EH (cell line): Measurements from ENCODE around the gene TMEM236.

Experiments used
- DNase-seq: peaks from one replicate; pipeline ENCODE4 v3.0.0-alpha.2; 2015; ENCODE audit warnings: low read depth

The TMEM236 gene

DNA sequence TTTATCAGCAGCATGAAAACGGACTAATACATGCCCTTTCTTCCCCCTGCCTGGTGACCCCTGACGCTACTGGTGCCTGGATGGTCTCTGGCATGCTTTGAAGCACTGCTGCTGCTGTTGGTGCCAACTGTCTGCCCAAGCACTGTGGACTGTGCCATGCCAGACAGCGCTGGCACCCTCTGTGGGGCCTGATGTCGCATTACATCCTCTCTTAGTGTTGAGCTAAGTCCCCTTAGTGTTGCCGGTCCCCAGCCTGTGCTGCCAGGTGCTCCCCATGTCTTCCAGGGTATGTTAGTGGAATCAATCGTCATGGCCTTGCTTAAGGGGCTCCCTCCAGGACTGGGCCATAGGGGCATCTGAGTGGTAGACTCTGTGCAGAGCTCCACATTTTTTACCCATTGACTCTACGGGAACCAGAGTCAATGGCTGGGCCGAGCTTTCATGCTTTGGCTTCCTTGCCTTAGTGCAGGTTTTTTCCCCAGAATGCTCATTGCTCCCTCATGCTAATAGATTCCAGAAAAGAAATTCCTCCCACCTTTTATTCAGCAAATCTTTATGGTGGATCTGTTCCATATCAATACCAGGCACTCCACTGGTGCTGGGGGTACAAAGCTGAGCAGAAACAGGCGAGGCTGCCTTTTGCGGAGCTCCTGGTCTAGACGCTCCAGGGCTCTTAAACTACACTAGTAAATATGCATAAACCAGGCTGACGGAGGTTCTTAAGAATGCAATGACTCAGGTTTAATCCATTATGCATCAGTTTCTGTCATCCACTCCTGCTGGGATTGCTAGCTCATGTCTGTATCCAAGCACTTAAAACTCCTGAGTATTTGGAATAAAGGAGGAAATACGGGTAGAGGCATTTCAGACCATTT, 35.3 kb downstream of the TMEM236 start:
- DNase-seq = peak; percentile 96

DNA sequence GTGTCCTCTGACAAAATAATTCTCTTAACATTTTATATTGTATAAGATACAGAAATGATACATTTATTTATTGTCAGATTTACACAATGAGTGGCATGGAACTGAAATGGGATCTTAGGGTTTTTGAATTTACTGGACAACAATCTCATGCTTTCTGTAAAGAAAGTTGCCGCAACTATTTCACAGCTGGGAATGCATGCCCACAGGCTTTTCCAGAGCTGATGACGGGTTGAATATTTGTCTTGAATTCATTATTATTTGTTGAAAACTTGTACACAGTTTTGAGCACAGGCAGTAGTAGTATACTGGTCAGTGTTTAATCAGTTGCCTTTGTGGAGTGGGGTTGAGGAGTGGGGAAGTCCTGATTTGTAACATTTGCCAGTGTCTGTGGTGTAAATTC, 36.6 kb downstream of the TMEM236 start:
- DNase-seq = peak; percentile 24

DNA sequence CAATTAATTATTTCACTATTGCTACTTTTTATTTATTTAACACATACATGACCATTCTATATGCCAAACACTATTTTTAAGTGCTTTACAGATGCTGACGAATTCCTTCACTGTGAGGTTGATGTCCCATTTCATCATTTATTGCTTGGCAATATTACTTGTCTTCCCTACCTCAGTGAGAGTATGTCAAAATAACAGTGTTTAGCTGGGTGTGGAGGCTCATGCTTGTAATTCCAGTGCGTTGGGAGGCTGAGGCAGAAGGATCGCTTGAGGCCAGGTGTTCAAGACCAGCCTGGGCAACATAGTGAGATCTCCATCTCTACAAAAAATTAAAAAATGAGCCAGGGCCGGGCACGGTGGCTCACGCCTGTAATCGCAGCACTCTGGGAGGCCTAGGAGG, 37.4 kb downstream of the TMEM236 start:
- no peak for DNase-seq

DNA sequence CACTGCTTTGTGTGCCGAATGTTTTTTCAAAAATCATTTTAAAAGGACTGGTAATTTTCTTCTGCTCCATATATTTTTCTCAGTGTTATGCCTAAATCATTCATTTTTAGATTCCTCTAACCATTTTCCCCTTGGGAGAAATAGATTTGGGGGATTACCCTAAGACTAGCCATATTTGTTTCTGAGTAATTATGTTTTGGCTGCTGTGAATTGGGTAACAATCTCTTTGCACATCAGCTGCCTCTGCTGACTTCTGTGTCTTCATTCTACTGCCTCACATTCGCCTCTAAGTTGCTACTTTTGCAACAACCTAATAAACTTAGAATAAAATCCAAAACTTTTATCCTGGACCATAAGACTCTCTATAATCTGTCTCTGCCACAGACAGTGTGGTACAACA, 38.6 kb downstream of the TMEM236 start:
- no peak for DNase-seq

DNA sequence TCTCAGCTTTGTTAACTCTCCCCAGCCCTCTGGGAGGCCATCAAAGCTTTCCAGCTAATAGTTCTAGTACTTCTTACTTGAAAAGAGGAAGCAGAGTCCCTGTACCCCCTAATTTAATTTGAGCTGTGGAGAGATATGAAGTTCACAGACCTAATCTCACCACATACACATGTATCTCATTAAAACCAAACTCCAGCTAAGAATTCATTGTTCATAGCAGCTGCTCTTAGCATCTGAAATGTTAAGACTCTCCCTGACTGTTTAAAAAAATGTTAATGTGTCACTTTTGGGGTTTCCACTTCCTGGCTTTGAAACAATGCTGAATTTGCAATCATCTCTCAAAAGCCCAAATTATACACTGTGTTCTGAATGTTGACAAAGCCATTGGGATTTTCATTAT, 41.0 kb downstream of the TMEM236 start:
- peak; percentile 39 for DNase-seq

DNA sequence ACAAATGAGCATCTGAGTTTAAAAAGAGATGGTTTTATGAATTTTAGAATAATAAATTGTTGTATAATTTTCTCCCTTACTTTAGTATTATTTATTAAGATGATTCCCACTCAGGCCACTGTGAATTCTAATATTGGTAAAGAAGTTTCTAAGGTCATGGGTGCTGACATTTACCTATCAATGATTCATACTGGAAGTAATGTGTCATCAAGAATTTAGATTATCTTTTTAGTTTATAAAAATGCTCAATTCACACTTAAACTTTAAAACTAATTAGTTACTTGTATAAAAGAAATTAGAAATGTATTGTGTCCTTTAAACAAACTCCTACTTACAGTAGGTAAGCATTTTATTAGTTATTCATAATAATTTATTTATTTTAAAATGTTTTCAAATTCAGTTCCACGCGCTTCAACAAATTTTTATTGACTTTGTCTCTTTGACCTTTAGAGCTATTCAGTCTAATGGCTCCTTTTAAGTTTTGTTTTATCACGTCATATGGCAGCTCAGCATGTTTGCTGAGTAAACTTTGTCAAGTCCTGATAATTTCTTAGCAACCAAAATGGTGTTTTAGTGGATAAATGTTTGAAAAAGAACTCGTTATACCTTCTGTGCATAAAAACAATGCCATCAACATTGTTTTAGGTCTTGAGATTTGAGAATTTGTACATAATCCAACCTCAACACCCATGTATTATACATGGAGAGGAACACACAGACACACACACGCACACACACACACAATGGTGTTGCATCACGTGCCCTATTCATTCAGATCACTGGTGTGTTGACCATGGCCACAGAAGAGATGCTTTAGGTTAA, 42.0 kb downstream of the TMEM236 start:
- no peak for DNase-seq

DNA sequence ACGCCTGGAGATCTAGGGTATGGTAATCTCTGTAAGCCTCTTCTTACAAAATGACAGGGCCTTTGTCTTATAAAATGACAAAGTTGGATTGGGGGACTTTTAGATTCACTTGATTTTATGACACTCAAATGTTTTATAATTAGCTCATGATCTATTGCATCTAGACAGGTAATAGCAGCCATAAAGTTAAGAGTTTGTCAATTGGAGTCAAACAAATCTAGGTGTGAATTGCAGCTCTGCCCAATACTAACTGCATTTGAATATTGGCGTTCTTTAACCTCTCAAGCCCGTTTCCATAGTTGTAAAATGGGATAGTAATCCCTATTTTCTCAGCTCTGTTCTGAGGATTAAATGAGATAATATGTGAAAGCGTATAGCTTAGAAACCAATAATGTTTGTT, 43.1 kb downstream of the TMEM236 start:
- no peak for DNase-seq

DNA sequence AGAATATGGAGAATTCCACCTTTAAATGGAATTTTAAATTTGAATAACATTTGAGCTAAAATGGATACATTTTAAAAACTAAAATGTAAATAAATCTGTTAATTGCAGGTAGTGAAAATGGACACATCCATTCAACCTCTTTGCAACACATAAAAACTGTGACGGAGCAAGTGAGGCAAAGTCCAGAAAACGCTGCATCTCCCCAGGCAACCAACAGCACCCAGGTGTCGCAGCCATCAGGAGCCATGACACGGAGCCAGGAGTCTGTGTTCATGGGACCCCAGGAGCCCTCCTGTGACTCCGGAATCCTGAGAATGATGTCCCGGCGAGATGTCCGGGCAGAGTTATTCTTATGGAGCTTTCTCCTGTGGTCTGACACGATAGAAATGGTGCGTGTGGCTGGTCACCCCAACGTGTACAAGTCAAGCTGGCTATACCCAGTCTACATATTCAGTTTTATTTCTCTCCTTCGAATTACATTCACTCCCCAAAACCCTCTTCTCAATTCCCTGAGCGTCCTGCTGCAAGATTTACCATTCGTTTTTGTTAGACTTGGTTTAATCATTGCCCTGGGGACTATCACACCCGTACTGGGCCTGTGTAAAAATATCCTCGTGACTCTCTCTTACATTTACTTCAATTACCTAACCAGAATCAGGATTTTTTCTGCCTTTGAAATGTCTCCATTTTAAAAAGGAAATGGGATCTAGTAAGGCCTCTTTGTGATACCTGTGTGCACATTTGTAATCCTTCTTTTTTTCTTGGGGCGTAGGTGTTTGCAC, 44.0 kb downstream of the TMEM236 start:
- DNase-seq = no peak

DNA sequence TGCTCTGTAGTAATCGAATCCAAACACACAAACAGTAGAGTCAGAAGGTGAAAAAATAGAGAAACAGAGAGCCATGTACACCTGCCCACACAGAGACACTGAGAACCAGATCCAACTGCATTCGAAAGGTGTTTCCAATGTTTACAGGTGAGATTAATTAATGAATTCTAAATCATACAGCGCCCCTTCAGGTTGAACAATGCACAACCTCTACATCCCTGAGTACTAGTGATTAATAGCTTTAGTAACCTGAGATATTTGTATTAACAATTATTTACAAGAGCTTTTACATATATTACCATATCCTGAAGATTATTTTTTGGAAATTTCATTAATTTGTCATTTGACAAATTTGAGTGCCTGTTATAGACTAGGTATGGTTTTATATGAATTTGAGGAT, 49.5 kb downstream of the TMEM236 start:
- no peak for DNase-seq

DNA sequence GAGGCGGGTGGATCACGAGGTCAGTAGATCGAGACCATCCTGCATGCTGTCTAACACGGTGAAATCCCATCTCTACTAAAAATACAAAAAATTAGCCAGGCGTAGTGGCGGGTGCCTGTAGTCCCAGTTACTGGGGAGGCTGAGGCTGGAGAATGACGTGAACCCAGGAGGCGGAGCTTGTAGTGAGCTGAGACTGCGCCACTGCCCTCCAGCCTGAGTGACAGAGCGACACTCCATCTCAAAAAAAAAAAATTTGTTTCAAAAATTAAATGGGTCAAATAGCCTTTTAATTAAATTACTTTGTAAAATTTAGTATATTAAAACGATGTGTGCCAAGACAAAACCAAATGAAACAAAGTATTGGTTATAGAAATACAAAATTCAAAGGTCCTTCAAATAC, 50.3 kb downstream of the TMEM236 start:
- no peak for DNase-seq

DNA sequence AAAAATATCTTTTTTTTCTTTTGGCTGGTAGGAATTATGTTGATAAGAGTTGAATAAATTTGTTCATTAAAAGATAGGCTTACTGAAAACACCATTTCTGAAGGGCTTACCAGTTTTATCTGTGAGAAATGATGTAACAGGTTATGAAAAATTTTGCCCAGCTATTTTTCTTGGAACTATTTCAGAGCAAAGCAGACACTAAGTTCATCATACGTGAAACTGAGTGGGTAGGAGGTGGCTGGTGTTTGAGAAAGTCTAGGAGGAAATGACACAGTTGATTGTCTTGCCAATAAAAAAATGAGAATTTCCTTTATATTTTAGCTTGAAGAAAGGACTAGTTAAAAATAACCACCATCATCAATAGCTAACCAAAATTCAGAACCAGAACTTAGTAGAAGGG, 51.0 kb downstream of the TMEM236 start:
- DNase-seq = peak; percentile 36

DNA sequence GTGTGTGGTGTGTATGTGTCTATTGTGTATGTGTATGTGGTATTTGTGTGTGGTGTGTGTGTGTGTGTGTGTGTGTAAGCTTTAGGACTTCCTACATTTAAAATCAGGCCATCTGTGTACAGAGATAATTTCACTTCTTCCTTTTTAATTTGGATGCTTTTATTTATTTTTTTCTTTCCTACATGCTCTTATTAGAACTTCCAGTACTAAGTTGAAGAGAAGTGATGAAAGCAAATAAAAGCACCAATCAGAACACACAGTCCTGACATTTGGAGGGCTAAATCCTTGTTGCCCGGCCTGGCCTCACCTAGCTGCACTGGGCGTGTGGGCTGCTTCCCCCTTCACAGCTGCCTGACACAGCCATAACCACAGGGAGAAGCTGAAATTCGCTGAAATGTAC, 53.3 kb downstream of the TMEM236 start:
- no peak for DNase-seq

DNA sequence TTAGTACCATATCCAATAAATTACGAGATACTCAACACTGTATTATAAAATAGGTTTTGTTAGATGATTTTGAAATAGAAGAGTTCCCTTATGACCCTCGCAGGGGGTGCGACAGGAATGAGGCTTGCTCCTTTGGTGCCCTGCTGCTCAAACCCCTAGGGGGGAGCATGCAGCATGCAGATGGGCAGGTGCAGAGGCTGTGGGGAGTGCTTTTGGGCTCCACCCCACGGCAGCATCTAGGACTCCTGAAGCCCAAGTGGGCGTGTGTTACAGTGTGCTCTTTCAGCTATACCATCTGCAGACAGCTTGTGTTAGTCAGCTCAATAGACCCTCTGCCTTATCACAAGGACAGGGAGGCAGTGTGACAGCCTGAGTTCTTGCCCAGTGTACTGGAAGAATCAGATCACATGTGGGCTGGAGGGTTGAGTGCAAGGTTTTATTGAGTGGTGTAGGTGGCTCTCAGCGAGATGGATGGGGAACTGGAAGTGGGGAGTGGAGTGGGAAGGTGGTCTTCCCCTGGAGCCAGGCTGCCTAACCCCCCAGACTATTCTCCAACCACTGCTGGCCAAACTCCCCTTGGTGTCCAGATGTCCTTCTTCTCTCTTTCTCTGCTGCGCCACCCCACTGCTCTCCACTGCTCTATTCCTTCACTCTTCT, 54.0 kb downstream of the TMEM236 start:
- DNase-seq = no peak

DNA sequence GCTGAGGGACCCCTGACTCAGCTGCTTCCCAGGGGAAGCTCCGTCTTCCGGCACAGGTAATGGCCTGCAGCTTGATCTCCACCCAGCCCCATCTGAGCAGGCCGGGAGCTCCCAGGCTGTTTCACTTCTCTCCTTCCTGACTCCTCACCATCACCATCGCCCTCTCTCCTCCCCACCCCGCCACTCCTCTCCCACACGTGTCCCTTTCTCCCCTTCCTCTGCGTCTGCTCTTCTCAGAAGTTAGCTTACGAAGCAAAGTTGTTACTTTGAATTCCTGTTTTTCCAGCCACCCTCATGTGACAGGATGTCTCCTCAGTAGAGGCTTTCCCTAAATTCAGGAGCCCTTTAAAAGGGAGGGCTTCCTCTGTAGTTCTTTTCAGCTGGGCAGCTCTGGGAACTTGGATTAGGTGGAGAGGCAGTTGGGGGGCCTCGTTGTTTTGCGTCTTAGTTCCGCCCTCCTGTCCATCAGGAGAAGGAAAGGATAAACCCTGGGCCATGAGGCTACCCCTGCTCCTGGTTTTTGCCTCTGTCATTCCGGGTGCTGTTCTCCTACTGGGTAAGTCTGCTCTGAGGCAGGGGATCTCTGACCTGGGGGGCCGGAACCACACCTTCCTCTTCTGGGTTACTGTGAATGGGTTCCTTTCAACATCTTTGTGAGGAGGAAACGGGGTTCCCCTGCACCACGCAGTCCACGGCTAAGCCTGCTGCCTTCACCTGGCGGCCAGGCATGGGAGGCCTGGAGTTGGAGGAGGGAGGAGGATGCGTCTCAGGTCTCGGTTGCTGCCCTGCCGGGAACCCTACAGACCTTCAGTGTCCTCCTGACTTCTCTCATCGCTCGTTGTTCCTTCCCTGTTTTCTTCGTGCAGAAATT, 57.2 kb downstream of the TMEM236 start, which contains the start of gene MRC1:
Gene MRC1, plus strand, starts transcription at position 378 of the 871 bp plus-strand sequence. Its CDS starts 118 bp downstream, at position 496.
- DNase-seq = no peak

DNA sequence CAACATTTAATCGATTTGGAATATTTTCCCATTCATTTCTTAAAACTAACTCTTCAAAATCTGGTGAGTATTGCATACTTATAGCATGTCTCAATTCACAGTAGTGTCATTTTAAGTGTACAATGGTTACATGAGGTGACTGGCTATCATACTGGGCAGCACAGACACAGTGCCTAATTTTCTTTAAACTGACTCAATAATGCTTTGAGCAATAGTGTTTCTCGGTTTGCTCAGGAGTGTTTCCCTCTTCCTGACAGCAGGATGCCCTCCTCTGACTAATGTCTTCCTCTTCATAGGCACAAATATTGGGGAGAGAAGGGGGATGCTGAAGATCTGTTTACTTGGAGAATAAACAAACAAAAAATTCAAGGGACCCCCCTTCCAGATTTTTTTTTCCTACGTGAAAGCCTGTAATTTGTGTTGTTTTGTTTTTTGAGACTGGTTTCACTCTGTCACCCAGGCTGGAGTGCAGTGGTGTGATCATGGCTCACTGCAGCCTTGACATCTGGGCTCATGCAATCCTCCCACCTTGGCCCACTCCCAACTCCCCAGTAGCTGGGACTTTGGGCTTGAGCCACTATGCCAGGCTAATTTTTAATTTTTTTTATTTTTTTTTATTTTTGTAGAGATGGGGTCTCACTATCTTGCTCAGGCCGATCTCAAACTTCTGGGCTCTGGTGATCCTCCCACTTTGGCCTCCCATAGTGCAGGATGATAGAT, 59.3 kb downstream of the TMEM236 start:
- no peak for DNase-seq

DNA sequence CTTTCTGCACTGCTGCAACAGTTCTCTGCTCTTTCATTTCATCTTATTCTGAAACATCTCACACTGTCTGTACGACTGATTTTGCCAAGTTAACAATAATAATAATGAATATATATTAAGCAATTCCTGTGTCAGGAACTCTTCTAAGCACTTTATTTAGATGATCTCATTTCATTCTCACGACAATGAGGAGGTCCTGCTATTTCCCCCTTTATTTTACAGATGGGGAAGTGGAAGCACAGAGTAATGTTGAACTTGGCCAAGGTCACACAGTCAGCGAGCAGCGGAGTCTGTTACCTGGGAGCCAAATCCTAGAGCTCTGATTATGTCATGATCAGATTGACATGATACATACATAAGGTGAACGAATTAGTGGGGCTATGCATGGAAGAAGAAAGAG, 63.0 kb downstream of the TMEM236 start:
- no peak for DNase-seq

DNA sequence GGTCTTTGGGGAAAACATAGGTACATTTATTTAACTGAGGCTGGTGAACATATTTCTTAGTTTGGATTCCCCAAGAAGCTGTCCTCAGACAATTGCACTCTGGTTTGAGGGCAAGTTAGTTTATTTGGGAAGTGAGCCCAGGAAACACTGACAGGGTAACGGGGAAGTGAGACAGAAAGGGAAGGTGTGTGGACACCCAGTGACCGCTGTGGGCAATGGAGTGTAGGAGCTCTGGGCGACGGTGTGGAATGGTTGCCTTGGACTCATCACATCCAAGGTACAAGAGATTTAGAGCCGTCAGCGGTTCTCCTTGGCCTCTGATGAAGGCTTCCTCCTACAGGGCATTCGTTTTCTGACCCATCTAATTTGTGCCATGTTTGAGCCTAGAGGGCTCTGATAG, 64.2 kb downstream of the TMEM236 start:
- no peak for DNase-seq

DNA sequence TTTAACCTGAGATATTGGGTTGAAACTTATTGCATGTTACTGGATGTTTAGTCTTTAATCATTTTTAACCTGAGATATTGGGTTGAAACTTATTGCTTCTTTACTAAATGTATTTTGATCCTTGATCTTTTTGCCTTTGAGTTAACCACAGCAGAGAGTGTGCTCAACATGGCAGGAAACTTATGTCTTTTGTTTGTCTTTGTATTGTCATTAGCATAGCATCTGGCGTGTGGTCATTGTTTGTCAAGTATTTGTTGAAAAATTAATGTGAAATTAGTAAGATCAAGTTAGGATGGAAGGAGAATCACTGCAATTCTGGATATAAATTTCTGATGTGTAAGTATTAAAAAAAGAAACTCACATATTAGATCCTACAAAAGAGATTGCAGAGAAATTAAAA, 65.3 kb downstream of the TMEM236 start:
- DNase-seq = no peak

DNA sequence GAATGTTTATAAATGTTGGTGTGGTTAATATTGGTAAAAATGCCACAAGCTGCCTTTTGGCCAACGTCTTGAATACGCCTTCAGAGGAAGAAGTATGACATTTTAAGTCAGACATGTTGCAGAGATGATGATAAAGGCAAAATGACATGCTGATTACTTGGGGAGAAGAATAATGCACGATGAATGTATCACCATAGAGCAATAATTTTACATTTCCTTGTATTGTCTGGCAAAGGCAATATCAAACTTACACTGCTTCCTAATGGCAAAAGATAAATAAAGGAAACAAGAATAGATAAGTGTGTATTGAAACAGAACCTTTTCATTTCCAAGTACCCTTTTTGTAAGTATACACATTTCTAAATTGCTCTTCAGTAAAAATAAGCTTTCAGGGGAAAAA, 65.8 kb downstream of the TMEM236 start:
- no peak for DNase-seq

DNA sequence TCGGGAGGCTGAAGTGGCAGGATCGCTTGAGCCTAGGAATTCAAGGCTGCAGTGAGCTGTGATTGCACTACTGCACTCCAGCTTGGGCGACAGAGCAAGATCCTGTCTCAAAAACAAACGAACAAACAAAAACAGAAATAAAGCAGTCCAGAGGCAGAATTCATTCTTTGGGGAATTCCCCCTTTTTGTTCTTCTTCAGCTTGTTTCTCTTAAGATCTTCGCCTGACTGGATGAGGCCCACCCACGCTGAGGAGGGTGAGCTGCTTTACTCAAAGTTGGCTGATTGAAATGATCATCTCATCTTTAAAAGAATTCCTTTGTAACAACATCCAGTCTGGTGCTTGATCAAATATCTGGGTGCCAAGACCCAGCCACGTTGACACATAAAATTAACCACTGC, 67.8 kb downstream of the TMEM236 start:
- no peak for DNase-seq
